H1 (cell line): ENCODE measurements around the gene SPIRE1. TPM values are rescaled to one million over a fixed set of nuclear protein-coding genes. Genes with fewer than 3 reads are reported as not detected.

ENCODE experiments used
- CTCF ChIA-PET: fragments of 300-600 bp; sonication (Branson Sonifier 250); formaldehyde crosslinking; loops from one replicate; lab custom pipeline; 2021; ENCODE audit not compliant: partially characterized antibody; lab: Charles Lee
- POLR2A ChIA-PET: fragments of 300-600 bp; sonication (Branson Sonifier 250); formaldehyde crosslinking; loops from one replicate; lab custom pipeline; 2021; ENCODE audit warnings: inconsistent platforms; ENCODE audit not compliant: partially characterized antibody; lab: Charles Lee
- DNase-seq, 2 experiments: peaks; one replicate each; pipeline versions ENCODE4 v3.0.0 to v3.0.0-alpha.2; 2010 to 2022; ENCODE audit warnings: low spot score in 2 of 2, low read depth in 1 of 2, mixed read lengths in 1 of 2
- FAIRE-seq: peaks from 2 replicates; lab custom pipeline; 2011; peaks lifted over from hg19 to GRCh38; lab: Jason Lieb, UNC
- H2AFZ ChIP-seq: 2 replicates; pipeline ENCODE4 v1.8.1; 2012; ENCODE audit warnings: low read length, inconsistent platforms
- H2AK5ac ChIP-seq: 2 replicates; pipeline ENCODE4 v1.6.1; 2013; ENCODE audit warnings: low read depth, low read length
- H2BK120ac ChIP-seq: replicated peaks from 2 replicates; pipeline ENCODE3; 2013; ENCODE audit warnings: low read depth, low read length, inconsistent platforms
- H2BK12ac ChIP-seq: 2 replicates; pipeline ENCODE4 v1.6.1; 2013; ENCODE audit warnings: low read depth, low read length
- H2BK15ac ChIP-seq: 2 replicates; pipeline ENCODE4 v1.6.1; 2013; ENCODE audit warnings: low read length
- H2BK20ac ChIP-seq: 2 replicates; pipeline ENCODE4 v1.6.1; 2013; ENCODE audit warnings: low read length
- H2BK5ac ChIP-seq: 2 replicates; pipeline ENCODE4 v1.6.1; 2013; ENCODE audit warnings: low read depth, low read length
- H3K14ac ChIP-seq: 2 replicates; pipeline ENCODE4 v1.6.1; 2013; ENCODE audit warnings: inconsistent platforms; ENCODE audit not compliant: insufficient read length
- H3K18ac ChIP-seq: 2 replicates; pipeline ENCODE4 v1.6.1; 2013; ENCODE audit warnings: low read length; ENCODE audit errors: extremely low read depth
- H3K23ac ChIP-seq: 2 replicates; pipeline ENCODE4 v1.6.1; 2013; ENCODE audit warnings: inconsistent platforms; ENCODE audit not compliant: insufficient read length
- H3K23me2 ChIP-seq: 2 replicates; pipeline ENCODE4 v1.6.1; 2013; ENCODE audit warnings: low read depth, low read length
- H3K27ac ChIP-seq: 2 replicates; pipeline ENCODE4 v1.6.1; 2011; ENCODE audit warnings: low read depth, low read length, inconsistent platforms
- H3K27me3 ChIP-seq, 4 experiments: replicated peaks in 1 of 4; 1 replicate in 1 of 4; 2 replicates in 3 of 4; pipeline versions ENCODE4 v1.6.1 to v1.8.1; 2011 to 2013; ENCODE audit warnings: low read length in 3 of 4, mild to moderate bottlenecking in 3 of 4, inconsistent platforms in 2 of 4, mixed read lengths in 2 of 4, moderate library complexity in 1 of 4; ENCODE audit not compliant: control insufficient read depth in 3 of 4, insufficient read depth in 3 of 4; ENCODE audit errors: extremely low read depth in 1 of 4
- H3K36me3 ChIP-seq, 4 experiments: 2 replicates each; pipeline versions ENCODE4 v1.6.1 to v1.8.1; 2011 to 2013; ENCODE audit warnings: mild to moderate bottlenecking in 4 of 4, low read length in 3 of 4, moderate library complexity in 2 of 4, control low read depth in 1 of 4, inconsistent platforms in 1 of 4; ENCODE audit not compliant: insufficient read depth in 4 of 4, control insufficient read depth in 2 of 4
- H3K4ac ChIP-seq: replicated peaks from 2 replicates; pipeline ENCODE3; 2013; ENCODE audit warnings: low read length, low read depth, mixed read lengths, inconsistent platforms; ENCODE audit not compliant: insufficient read length
- H3K4me1 ChIP-seq, 4 experiments: replicated peaks in 1 of 4; 1 replicate in 1 of 4; 2 replicates in 3 of 4; pipeline versions ENCODE4 v1.6.1 to v1.8.1; 2011 to 2013; ENCODE audit warnings: low read length in 3 of 4, inconsistent platforms in 2 of 4, mixed read lengths in 1 of 4; ENCODE audit not compliant: insufficient read depth in 4 of 4, control insufficient read depth in 3 of 4
- H3K4me2 ChIP-seq, 2 experiments: 2 replicates each; pipeline versions ENCODE4 v1.6.1 to v1.8.1; 2011 to 2013; ENCODE audit warnings: low read depth in 2 of 2, low read length in 2 of 2, control low read depth in 1 of 2, inconsistent platforms in 1 of 2, mild to moderate bottlenecking in 1 of 2; ENCODE audit not compliant: insufficient read depth in 1 of 2
- H3K4me3 ChIP-seq, 4 experiments: fragments of 200-600, 300-600 bp in 1 of 4; sonication (generic), shearing (Covaris generic), sonication (Bioruptor Twin) in 1 of 4; 2 replicates each; pipeline versions ENCODE4 v1.5.1 to v1.8.1; 2011 to 2016; ENCODE audit warnings: low read length in 4 of 4, low read depth in 3 of 4, control low read depth in 2 of 4, inconsistent platforms in 2 of 4, mild to moderate bottlenecking in 2 of 4, mixed read lengths in 1 of 4, moderate library complexity in 1 of 4; ENCODE audit not compliant: insufficient read depth in 2 of 4; ENCODE audit errors: extremely low read depth in 1 of 4
- H3K56ac ChIP-seq: replicated peaks from 2 replicates; pipeline ENCODE3; 2013; ENCODE audit warnings: low read depth, mild to moderate bottlenecking, mixed read lengths, low read length, inconsistent platforms; ENCODE audit not compliant: insufficient read length
- H3K79me1 ChIP-seq: 2 replicates; pipeline ENCODE4 v1.6.1; 2013; ENCODE audit warnings: low read depth, low read length, control low read depth
- H3K79me2 ChIP-seq, 2 experiments: 2 replicates each; pipeline versions ENCODE4 v1.6.1 to v1.8.1; 2012 to 2013; ENCODE audit warnings: low read length in 2 of 2, mild to moderate bottlenecking in 2 of 2, inconsistent platforms in 1 of 2; ENCODE audit not compliant: insufficient read depth in 2 of 2, control insufficient read depth in 1 of 2
- H3K9ac ChIP-seq, 4 experiments: replicated peaks in 1 of 4; 1 replicate in 1 of 4; 2 replicates in 3 of 4; pipeline versions ENCODE4 v1.6.1 to v1.8.1; 2011 to 2013; ENCODE audit warnings: low read depth in 3 of 4, low read length in 3 of 4, control low read depth in 2 of 4, mild to moderate bottlenecking in 2 of 4, moderate library complexity in 2 of 4, inconsistent platforms in 1 of 4; ENCODE audit errors: extremely low read depth in 1 of 4
- H3K9me3 ChIP-seq, 2 experiments: 2 replicates each; pipeline versions ENCODE4 v1.6.1 to v1.8.1; 2012 to 2013; ENCODE audit warnings: mild to moderate bottlenecking in 2 of 2, moderate library complexity in 2 of 2, control low read depth in 1 of 2, inconsistent platforms in 1 of 2, low read depth in 1 of 2, low read length in 1 of 2, mixed read lengths in 1 of 2; ENCODE audit not compliant: insufficient read depth in 2 of 2
- H4K20me1 ChIP-seq, 2 experiments: replicated peaks in 1 of 2; 2 replicates each; pipeline versions ENCODE3 to v1.8.1; 2011 to 2013; ENCODE audit warnings: inconsistent platforms in 2 of 2, low read length in 2 of 2, mild to moderate bottlenecking in 1 of 2; ENCODE audit not compliant: insufficient read depth in 2 of 2, control insufficient read depth in 1 of 2
- H4K5ac ChIP-seq: 2 replicates; pipeline ENCODE4 v1.6.1; 2013; ENCODE audit warnings: low read length, low read depth, mixed read lengths, inconsistent platforms; ENCODE audit not compliant: insufficient read length
- H4K8ac ChIP-seq: 2 replicates; pipeline ENCODE4 v1.8.0; 2013; ENCODE audit warnings: mild to moderate bottlenecking, moderate library complexity, low read length, inconsistent platforms; ENCODE audit not compliant: insufficient read depth; ENCODE audit errors: extremely low read depth
- H4K91ac ChIP-seq: replicated peaks from 2 replicates; pipeline ENCODE3; 2013; ENCODE audit warnings: low read length, mixed read lengths, inconsistent platforms; ENCODE audit not compliant: insufficient read length
- ASH2L ChIP-seq: fragments of 200-600, 300-600 bp; sonication (generic); IDR thresholded peaks from one replicate; pipeline ENCODE4 v1.7.1; 2017; ENCODE audit warnings: low read length
- BACH1 ChIP-seq: IDR thresholded peaks from 2 replicates; pipeline ENCODE4 v1.6.1; 2012; ENCODE audit warnings: low read length, improper control_type of control experiment
- BCL11A ChIP-seq, 2 experiments: IDR thresholded peaks; one replicate each; pipeline ENCODE4 v1.6.1; 2011; ENCODE audit warnings: low read depth in 2 of 2, low read length in 2 of 2, mild to moderate bottlenecking in 2 of 2
- CREB1 ChIP-seq: IDR thresholded peaks from 2 replicates; pipeline ENCODE4 v1.6.1; 2012; ENCODE audit warnings: inconsistent platforms
- GTF2F1 ChIP-seq: IDR thresholded peaks from 2 replicates; pipeline ENCODE4 v1.6.1; 2012; ENCODE audit warnings: low read depth, low read length, improper control_type of control experiment, borderline replicate concordance
- JUN ChIP-seq: IDR thresholded peaks from 2 replicates; pipeline ENCODE4 v1.6.1; 2011; ENCODE audit warnings: low read depth, mild to moderate bottlenecking, improper control_type of control experiment, low read length
- JUND ChIP-seq: IDR thresholded peaks from 2 replicates; pipeline ENCODE4 v1.6.1; 2011; ENCODE audit warnings: mild to moderate bottlenecking, improper control_type of control experiment, low read length
- KDM4A ChIP-seq: IDR thresholded peaks from one replicate; pipeline ENCODE4 v1.7.1; 2012; ENCODE audit warnings: low read depth, mild to moderate bottlenecking, moderate library complexity, low read length, inconsistent platforms; ENCODE audit not compliant: severe bottlenecking
- NANOG ChIP-seq: IDR thresholded peaks from 2 replicates; pipeline ENCODE4 v1.6.1; 2011; ENCODE audit warnings: low read length, low read depth, mild to moderate bottlenecking, inconsistent platforms; ENCODE audit not compliant: insufficient read depth, poor library complexity, severe bottlenecking
- PHF8 ChIP-seq: fragments of 200-600 bp; sonication (generic); conservative IDR thresholded peaks from 2 replicates; pipeline ENCODE4 v1.7.1; 2012; ENCODE audit warnings: low read depth, mild to moderate bottlenecking, inconsistent platforms, low read length, moderate library complexity
- SIX5 ChIP-seq: IDR thresholded peaks from 2 replicates; pipeline ENCODE4 v1.6.1; 2011; ENCODE audit warnings: mild to moderate bottlenecking, low read depth, low read length
- SP4 ChIP-seq: IDR thresholded peaks from 2 replicates; pipeline ENCODE4 v1.6.1; 2012; ENCODE audit warnings: low read length, inconsistent platforms
- TAF7 ChIP-seq: optimal IDR thresholded peaks from 2 replicates; pipeline ENCODE3; 2011; ENCODE audit warnings: low read depth, mild to moderate bottlenecking, inconsistent platforms, low read length, moderate library complexity, borderline replicate concordance
- TBP ChIP-seq: IDR thresholded peaks from 2 replicates; pipeline ENCODE4 v1.6.1; 2011; ENCODE audit warnings: low read depth, low read length, improper control_type of control experiment
- WGBS, 2 experiments: shearing (Covaris generic) in 1 of 2; methylation state at CpG; one replicate each; pipeline versions ENCODE4 v1.1.6 to v1.1.7; 2013 to 2015; ENCODE audit warnings: low lambda C conversion rate in 2 of 2, mixed read lengths in 2 of 2, inconsistent platforms in 1 of 2, low coverage in 1 of 2, missing lambda C conversion rate in 1 of 2; ENCODE audit not compliant: insufficient replicate concordance in 2 of 2, insufficient coverage in 1 of 2, insufficient read length in 1 of 2; ENCODE audit errors: extremely low coverage in 1 of 2, missing lambda C conversion rate in 1 of 2; 5-methylcytosine and 5-hydroxymethylcytosine counted together
- polyA plus RNA-seq, 7 experiments: library from polyadenylated mRNA; depleted of rRNA in 3 of 7; stranded (reverse) in 5 of 7; unstranded in 2 of 7; fragments of >200 nt in 5 of 7; fragments of 200-250 nt in 2 of 7; gene quantifications; 1 replicate in 5 of 7; 2 replicates in 1 of 7; 4 replicates in 1 of 7; pipeline versions ENCODE4 v1.2.1 to v1.2.3, GENCODE V29; 2011 to 2013; ENCODE audit warnings: missing spikeins in 2 of 7, mixed read lengths in 2 of 7
- total RNA-seq: library from RNA; stranded (reverse); fragmentation: NEBNext Ultra II Directional; extraction: Animal tissue kit (Norgen Biotek cat#: 25700); gene quantifications from 2 replicates; pipeline ENCODE4 v1.2.1, GENCODE V29; 2021
- TF ChIP-seq, protein P1 (sequence below): IDR thresholded peaks from 2 replicates; pipeline ENCODE4 v1.6.1; 2012; ENCODE audit warnings: inconsistent platforms

Gene SPIRE1
- total and polyA plus RNA-seq, 2 of the 8 experiments (the other 6 are each of a cell fraction or from before 2014, with no cell fraction given): 6.0 to 21.5 TPM

DNA sequence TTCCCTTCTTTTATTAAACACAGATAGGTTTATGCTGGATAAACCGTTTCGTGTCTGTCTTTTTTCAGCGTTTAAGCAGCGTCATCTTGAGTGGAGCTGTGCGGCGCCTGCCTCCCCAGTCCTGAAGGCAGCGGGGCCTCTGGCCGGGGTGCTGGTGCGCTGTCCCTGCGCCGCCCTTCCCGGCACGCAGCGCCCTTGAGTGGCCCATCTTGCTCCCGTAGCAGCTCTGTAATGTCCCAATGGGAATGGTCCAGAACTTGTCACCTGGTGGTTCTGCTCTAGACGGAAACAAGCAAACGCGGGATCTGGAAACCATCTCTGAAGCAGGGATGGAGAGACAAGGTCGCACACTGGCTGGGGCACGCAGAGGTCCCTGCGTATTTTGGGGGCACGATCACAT lies 225.7 kb downstream of the SPIRE1 start:
- H2BK15ac ChIP-seq: no peak overlapping the region
- H3K9ac ChIP-seq: no peak overlapping the region
- peaks cover 0 to 5% (median 0%) of the 10 kb centered on the region in 4 experiments; a peak in 1 of 7 replicates for H3K4me1 ChIP-seq
- H3K27ac ChIP-seq: no peak overlapping the region
- H4K20me1 ChIP-seq: peaks cover 0 to 11% of the 10 kb centered on the region in 2 experiments
- 97% methylated on average over 22 of the region's 22 CpGs; no CpG with 5 or more reads in 1 of the 2 experiments for WGBS, 2 experiments
- H3K18ac ChIP-seq: no peak overlapping the region
- H3K36me3 ChIP-seq: peaks cover 0 to 39% (median 18%) of the 10 kb centered on the region in 4 experiments; a peak in 7 of 8 replicates
- H2AFZ ChIP-seq: no peak overlapping the region
- H3K23ac ChIP-seq: no peak overlapping the region
- no peak overlapping the region for H2BK120ac ChIP-seq
- H3K4ac ChIP-seq: no peak overlapping the region
- DNase-seq (no peak), FAIRE-seq (no peak)
- no peak overlapping the region for H4K5ac ChIP-seq
- H3K79me1 ChIP-seq: no peaks in the 10 kb centered on the region
- H3K14ac ChIP-seq: no peak overlapping the region
- POLR2A ChIA-PET: interaction anchor here (0.6 kb wide), 1 partner anchor 207 kb away, joined by 4 read pairs; no protein-coding TSS in a partner anchor
- H2BK12ac ChIP-seq: no peak overlapping the region
- H4K8ac ChIP-seq: no peak overlapping the region
- no peak overlapping the region for H2BK5ac ChIP-seq
- no peak overlapping the region for H2AK5ac ChIP-seq
- CTCF ChIA-PET: interaction anchor here (0.7 to 3.1 kb wide), 4 partner anchors 9 to 39 kb away, joined by 3 to 9 read pairs (median 4); no protein-coding TSS in a partner anchor
- H2BK20ac ChIP-seq: no peak overlapping the region
- H4K91ac ChIP-seq: no peak overlapping the region
- peaks cover 7 to 11% of the 10 kb centered on the region in 2 experiments for H3K9me3 ChIP-seq
- no peak overlapping the region for H3K4me2 ChIP-seq
- no peak overlapping the region for H3K4me3 ChIP-seq
- H3K23me2 ChIP-seq: peaks cover 9% of the 10 kb centered on the region
- no peaks in the 10 kb centered on the region; a peak in 1 of 4 replicates for H3K79me2 ChIP-seq
- H3K27me3 ChIP-seq: peaks cover 0 to 2% (median 0%) of the 10 kb centered on the region in 4 experiments; a peak in 1 of 7 replicates
- no peak overlapping the region for H3K56ac ChIP-seq
- TF ChIP-seq NANOG (no peak), GTF2F1 (no peak), JUN (no peak), SIX5 (no peak), TAF7 (no peak), ASH2L (no peak), TBP (no peak), BCL11A (IDR thresholded peaks at IDR 0.05; ENCODE audit: low read depth in 2 of 2, low read length in 2 of 2) (no peak), BACH1 (no peak), SP4 (no peak), CREB1 (no peak), JUND (no peak), PHF8 (no peak), KDM4A (no peak)
- TF ChIP-seq, protein P1, sequence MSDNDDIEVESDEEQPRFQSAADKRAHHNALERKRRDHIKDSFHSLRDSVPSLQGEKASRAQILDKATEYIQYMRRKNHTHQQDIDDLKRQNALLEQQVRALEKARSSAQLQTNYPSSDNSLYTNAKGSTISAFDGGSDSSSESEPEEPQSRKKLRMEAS: no peak
